Endothelial cell (in vitro differentiated cells): ENCODE data around the gene RASGEF1C. TPM values are rescaled to one million over a fixed set of nuclear protein-coding genes. Genes with fewer than 3 reads are reported as not detected.

ENCODE experiments used
- DNase-seq: peaks from one replicate; pipeline ENCODE4 v3.0.0; 2021; ENCODE audit warnings: low spot score
- H3K27ac Mint-ChIP-seq: one replicate; pipeline ENCODE4 v1.8.0; 2021; ENCODE audit warnings: mixed read lengths, inconsistent platforms; ENCODE audit not compliant: unreplicated experiment
- H3K27me3 Mint-ChIP-seq: one replicate; pipeline ENCODE4 v1.8.0; 2021; ENCODE audit warnings: mild to moderate bottlenecking, moderate library complexity, mixed read lengths, inconsistent platforms; ENCODE audit not compliant: unreplicated experiment
- H3K36me3 Mint-ChIP-seq: one replicate; pipeline ENCODE4 v1.8.0; 2021; ENCODE audit warnings: mild to moderate bottlenecking, low read depth, mixed read lengths, inconsistent platforms; ENCODE audit not compliant: unreplicated experiment
- H3K4me1 Mint-ChIP-seq: one replicate; pipeline ENCODE4 v1.8.0; 2021; ENCODE audit warnings: mild to moderate bottlenecking, mixed read lengths, inconsistent platforms; ENCODE audit not compliant: unreplicated experiment
- H3K4me3 Mint-ChIP-seq: one replicate; pipeline ENCODE4 v1.8.0; 2021; ENCODE audit warnings: mild to moderate bottlenecking, mixed read lengths, inconsistent platforms; ENCODE audit not compliant: unreplicated experiment
- H3K9me3 Mint-ChIP-seq: one replicate; pipeline ENCODE4 v1.8.0; 2021; ENCODE audit warnings: mixed read lengths, inconsistent platforms; ENCODE audit not compliant: unreplicated experiment
- CTCF ChIP-seq: fragments of 200-600 bp; sonication (generic); IDR thresholded peaks from one replicate; pipeline ENCODE4 v1.5.0; 2021; ENCODE audit warnings: antibody characterized with exemption; ENCODE audit not compliant: unreplicated experiment
- total RNA-seq: library from RNA; stranded (reverse); fragmentation: NEBNext Ultra II Directional; extraction: Animal tissue kit (Norgen Biotek cat#: 25700); gene quantifications from one replicate; pipeline ENCODE4 v1.2.1, GENCODE V29; 2021; ENCODE audit not compliant: unreplicated experiment

The RASGEF1C gene
- total RNA-seq, 1 donor from 2014 or later, result 0.64 TPM

DNA sequence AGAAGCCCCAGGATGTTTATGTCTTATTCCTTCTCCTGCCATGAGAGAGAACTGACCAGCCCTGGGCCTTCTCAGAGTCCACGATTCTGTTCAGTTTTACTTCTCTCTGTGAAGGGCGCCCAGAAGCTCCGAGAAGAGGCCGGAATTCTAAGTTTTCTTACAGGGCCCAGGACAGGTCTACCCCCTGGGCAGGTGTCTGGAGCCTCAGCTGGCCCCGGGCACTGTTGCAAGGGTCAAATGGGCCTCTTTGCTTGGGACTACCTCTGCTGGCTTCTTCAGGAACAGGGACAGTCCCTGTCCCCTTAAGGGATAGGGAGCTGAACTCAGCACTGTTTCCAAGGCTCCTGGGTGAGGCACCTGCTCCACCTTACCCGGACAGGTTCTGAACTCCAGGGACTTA lies 55.0 kb downstream of the RASGEF1C start:
- Mint-ChIP-seq H3K9me3 (no peaks in the 10 kb centered on the region), H3K36me3 (no peaks in the 10 kb centered on the region), H3K27me3 (peaks cover 2% of the 10 kb centered on the region), H3K4me3 (no peak overlapping the region), H3K4me1 (no peaks in the 10 kb centered on the region), H3K27ac (no peak overlapping the region)
- TF ChIP-seq CTCF, result no peak
- no peak for DNase-seq

GRCh38 chr5:180153099-180153498 lies 55.9 kb downstream of the RASGEF1C start:
- peaks cover 2% of the 10 kb centered on the region for H3K27me3 Mint-ChIP-seq
- H3K4me3 Mint-ChIP-seq, result no peak overlapping the region
- TF ChIP-seq CTCF, result no peak
- no peak overlapping the region for H3K27ac Mint-ChIP-seq
- H3K36me3 Mint-ChIP-seq, result no peaks in the 10 kb centered on the region
- no peak for DNase-seq
- no peaks in the 10 kb centered on the region for H3K4me1 Mint-ChIP-seq
- H3K9me3 Mint-ChIP-seq, result no peaks in the 10 kb centered on the region

DNA sequence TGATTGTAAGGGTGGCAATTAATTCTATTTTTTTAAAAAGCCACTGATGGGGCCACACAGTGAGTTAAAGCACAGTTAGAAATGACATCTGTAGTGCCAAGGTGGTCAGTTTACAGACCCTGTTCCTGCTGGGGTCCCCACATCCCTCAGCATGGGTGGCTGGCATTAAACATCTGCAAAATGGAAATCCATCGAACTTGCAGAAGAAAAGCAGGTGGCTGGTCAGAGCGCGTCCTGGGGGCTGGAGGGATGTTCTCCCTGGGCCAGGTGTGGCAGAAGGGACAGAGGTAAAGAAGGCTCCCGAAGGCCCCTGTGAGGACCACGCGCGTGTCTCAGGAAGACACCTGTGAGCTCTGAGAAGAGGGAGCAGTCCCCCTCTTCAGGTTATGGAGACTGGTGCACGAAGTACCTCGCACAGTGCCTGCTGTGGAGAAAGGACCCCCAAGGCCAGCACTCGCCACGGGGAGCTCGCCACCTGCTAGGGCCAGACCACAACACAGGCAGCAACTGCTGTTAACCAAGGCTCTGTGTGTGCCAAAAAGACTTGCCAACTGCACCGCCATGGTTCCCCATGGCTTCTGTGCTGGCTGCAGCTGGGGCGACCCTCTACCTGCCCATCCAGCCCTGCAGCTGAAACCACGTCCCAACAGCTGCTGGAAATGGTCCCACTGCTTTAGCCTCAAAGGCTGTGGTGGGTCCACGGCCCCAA lies 65.2 kb downstream of the RASGEF1C start:
- Mint-ChIP-seq H3K9me3 (no peaks in the 10 kb centered on the region), H3K27ac (no peak overlapping the region), H3K36me3 (no peaks in the 10 kb centered on the region), H3K4me3 (no peak overlapping the region), H3K27me3 (peaks cover 9% of the 10 kb centered on the region), H3K4me1 (no peaks in the 10 kb centered on the region)
- no peak for DNase-seq
- TF ChIP-seq CTCF, result no peak

- Mint-ChIP-seq H3K4me1 (no peaks in the 10 kb centered on the region), H3K27ac (no peak overlapping the region), H3K27me3 (peaks cover 13% of the 10 kb centered on the region), H3K9me3 (no peaks in the 10 kb centered on the region), H3K36me3 (no peaks in the 10 kb centered on the region), H3K4me3 (no peak overlapping the region)
- DNase-seq, result no peak
- no peak for TF ChIP-seq CTCF
Measured at GRCh38 chr5:180142824-180143610, 66.0 kb downstream of the RASGEF1C start.
